HG02623 (cell line): Measurements from ENCODE around the gene MYO1F.
"Not testable (repeated sequence)": the region's sequence is repeated elsewhere in the genome, so short reads cannot be mapped to it uniquely, and the experiment has no call there.

Source experiments
- ATAC-seq: cut with Tn5 transposase; IDR thresholded peaks from one replicate; pipeline ENCODE4 v1.9.1; 2021; ENCODE audit warnings: moderate library complexity; ENCODE audit not compliant: unreplicated experiment

The MYO1F gene

DNA sequence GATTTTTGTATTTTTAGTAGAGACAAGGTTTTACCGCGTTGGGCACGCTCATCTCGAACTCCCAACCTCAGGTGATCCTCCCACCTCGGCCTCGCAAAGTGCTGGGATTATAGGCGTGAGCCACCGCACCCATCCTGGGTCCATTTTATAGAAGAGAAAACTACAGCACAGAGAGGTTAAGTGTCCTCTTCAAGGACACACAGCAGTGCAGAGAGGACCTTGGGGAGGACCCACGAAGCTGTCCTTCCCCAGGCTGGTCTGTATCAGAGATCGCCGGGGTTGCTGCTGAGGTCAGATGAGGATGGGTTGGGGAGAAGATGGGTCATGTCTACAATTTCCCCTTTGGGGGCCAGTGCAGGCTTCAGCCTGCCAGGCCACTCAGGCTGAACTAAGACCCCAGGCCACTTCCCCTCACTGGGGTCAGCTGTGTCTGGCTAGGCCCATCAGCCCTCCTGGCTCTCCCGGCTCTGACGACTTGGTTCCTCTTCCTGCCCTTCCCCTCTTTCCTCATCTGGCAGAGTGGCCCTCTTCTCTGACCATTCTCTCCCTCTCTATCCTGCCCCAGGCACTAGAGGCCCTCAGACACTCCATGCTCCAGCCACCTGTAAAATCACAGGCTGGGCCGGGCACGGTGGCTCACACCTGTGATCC lies 9.6 kb downstream of the MYO1F start:
- no peak for ATAC-seq

DNA sequence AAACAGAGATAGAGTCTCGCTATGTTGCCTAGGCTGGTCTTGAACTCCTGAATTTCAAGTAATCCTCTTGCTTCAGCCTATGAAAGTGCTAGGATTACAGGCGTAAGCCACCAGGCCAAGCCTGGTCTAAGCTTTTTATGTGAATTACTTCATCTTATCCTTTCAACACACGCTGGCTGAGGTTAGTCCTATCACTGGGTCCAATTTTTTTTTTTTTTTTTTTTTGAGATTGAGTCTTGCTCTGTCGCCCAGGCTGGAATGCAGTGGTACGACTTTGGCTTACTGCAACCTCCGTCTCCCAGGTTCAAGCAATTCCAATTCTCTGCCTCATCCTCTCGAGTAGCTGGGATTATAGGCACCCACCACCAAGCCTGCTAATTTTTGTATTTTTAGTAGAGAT lies 10.4 kb downstream of the MYO1F start:
- no peak for ATAC-seq

DNA sequence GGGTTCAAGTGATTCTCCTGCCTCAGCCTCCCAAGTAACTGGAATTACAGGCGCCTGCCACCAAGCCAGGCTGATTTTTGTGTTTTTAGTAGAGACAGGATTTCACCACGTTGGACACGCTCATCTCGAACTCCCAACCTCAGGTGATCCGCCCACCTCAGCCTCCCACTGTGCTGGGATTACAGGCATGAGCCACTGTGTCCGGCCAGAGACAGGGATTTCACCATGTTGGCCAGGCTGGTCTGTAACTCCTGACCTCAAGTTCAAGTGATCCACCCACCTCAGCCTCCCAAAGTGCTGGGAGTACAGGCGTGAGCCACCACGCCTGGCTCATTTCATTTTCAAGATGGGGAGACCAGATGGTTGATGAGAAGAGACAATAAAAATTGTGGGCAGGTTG lies 12.4 kb downstream of the MYO1F start:
- not testable (repeated sequence) for ATAC-seq

DNA sequence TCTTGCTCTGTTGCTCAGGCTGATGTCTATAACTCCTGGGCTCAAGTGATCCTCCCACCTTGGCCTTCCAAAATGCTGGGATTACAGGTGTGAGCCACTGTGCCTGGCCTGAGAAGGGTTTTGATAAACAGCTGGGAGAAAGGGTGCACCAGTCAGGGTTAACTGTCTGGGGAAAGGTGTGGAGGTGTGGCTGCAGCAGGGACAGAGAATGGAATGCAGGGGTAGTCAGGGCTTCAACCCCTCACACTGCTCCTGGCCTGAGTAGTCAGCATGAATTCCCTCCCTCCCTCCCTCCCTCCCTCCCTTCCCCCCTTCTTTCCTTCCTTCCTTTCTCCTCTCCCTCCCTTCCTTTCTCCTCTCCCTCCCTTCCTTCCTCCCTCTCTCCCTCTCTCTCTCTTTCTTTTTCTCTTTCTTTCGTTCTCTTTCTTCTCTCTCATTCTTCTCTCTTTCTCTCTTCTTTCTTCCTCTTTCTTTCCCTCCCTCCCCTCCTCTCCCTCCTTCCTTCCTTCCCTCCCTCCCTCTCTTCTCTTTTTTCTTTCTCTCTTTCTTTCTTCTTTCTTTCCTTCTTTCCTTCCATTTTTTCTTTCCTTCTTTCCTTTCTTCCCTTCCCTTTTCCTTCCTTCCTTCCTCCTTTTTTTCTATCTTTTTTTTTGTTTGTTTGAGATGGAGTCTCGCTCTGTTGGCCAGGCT lies 16.0 kb downstream of the MYO1F start:
- ATAC-seq, result no peak

DNA sequence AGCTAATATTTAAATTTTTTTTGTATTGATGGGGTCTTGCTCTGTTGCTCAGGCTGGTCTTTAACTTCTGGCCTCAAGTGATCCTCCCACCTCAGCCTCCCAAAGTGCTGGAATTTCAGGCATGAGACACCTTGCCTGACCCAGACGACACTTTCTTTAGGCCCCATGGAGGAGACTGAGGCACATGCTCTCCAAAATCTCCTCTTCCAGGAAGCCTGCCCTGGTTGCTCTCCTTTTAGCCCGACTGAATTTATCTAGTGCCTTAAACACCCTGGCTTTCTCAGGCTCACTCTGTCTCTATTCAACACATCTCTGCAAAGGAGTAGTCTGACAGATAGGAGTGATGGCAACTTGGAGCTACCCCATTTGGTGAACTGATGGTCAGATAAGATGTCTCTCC lies 18.9 kb downstream of the MYO1F start:
- ATAC-seq, result no peak

DNA sequence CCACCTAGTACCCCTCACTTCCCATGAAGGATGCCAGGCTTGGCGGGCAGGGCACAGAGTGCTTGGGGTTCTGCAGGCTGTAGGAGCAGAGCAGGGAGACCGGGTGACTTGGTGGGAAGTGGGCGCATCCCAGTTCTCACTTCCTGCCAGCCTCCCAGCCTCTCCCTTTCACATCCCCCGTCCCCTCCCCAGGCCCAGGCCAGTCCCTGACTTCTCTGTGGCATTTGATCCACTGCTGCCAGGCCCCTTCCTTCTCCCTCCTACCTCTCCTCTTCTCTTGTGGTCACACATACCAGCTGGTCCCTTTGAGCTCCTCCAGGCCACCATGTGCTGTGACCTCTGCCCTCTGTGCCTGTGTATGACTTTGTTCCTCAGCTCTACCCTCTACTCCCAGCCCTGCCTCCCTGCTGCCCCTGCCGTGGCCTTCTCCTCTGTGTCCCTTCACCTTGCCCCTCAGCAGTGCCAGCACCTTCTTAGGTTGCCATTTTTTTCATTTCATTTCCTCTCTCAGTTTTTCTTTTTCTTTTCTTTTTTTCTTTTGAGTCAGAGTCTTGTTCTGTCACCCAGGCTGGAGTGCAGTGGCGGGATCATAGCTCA lies 19.5 kb downstream of the MYO1F start:
- no peak for ATAC-seq

DNA sequence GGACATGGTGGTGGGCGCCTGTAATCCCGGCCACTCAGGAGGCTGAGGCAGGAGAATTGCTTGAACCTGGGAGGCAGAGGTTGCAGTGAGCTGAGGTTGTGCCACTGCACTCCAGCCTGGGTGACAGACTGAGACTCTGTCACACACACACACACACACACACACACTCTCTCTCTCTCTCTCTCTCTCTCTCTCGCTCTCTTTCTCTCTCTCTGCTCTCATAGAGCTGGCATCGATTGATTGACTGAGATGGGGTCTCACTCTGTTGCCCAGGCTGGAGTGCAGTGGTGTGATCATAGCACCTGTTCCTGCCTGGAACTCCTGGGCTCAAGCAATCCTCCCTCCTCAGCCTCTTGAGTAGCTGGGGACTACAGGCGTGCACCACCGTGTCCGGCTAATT lies 23.5 kb downstream of the MYO1F start:
- ATAC-seq, result not testable (repeated sequence)

DNA sequence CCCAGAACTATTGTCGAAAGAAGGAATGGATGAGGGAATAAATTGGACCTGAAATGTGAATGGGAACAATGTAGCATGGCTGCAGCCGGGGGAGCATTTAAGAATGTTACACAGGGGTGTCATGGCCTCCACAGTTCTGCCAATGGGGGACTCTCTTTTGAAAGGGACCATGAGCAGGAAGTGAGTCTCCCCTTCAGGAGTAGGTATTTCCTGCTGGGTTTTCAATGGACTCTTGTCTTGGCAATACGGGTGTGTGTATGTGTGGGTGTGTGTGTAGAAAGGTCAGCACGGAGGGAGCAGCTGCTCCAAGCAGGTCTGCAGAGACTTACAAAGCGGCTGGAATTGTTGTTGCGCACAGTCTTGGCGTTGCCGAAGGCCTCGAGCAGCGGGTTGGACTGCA lies 24.4 kb downstream of the MYO1F start:
- ATAC-seq, result no peak

DNA sequence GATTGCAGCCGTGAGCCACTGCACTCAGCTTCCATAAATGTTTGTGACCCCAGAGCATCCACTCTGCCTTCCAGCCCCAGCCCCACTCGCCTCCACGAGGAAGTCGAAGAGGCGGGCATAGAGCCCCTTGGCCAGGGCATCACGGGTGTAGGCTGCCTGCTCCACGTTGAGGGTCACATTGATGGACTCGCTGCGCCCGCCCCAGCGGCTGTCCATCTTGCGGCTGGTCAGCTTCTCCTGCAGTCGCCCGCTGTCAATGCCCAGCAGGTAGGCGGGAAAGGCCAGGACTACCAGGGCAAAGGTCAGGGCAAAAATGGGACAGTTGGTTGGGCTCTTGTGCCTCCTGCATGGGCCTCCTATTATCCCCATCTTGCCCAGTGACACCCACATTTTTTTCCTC lies 27.2 kb downstream of the MYO1F start:
- ATAC-seq, result no peak

DNA sequence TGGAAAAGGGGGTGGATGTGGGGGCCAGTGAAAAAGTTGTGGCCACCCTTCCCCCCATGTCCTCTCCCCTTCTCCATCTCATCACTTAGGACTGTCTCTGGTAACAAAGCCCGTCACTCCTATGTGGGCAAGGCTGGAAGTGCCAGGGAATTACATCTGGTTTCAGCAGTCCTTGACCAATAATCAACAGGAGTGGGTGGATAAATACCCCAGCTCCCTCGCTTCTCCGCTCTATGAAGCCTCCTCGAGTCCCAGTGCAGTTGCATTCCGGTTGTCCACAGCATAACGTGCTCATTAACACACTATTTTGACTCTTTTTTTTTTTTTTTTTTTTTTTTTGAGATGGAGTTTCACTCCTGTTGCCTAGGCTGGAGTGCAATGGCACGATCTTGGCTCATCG lies 31.5 kb downstream of the MYO1F start:
- ATAC-seq, result no peak

DNA sequence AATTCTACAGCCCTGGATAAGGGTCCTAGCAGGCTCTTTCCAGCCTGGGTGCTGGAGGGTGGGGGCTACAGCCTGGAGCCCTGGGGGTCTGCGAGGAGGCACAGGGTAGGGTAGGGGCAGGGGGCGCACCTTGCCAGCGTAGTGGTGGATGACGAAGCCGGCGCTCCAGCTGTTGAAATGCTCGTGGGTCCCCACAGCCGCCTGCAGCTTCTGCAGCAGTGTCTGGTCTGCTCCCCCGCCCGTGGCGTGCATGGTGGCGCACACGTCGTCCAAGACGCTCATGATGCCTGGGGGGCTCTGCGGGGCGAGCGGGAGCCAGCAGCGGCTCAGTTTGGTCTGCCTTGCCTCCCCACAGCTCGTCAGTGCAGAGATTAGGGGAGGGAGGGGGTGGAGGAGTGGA lies 33.1 kb downstream of the MYO1F start:
- no peak for ATAC-seq

DNA sequence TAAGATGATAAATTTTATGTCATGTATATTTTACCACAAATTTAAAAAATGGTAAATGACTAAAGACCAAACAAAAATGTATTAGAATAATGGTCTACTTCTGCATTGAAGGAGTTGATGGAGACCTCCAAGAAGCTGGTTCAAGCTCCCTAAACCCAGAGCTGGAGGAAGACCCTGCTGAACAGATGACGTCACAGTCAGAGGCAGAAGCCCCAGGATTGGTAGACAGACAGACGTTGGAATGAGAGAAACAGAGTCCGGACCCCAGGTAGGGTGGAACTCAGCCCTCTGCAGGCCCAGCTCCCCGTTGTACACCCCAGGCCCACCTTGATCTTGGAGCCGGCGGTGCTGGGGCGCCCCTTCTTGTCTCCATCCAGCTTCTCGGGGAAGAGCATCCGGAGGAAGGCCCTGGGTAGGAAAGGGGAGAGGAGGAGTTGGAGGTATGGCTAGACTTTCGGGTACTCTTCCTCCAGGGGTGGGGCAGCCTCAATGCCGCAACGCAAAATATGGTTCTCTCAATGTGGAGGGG lies 37.6 kb downstream of the MYO1F start:
- no peak for ATAC-seq

DNA sequence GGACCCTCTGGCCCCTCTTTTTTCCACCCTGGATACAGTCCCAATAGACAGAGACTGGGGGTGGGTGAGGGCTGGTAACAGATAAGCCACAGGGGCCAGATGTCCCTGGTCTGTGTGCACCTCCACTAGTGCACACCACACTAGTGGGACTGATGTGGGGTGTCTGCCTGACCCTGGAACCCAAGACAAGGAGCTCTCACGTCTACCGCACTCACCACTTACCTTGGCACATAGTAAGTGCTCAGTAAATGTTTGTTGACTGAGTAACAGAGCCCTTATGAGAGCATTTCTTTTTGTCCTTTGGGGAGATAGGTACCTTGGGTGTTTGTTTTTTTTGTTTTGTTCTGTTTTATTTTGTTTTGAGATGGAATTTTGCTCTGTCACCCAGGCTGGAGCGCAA lies 40.1 kb downstream of the MYO1F start:
- ATAC-seq, result no peak

DNA sequence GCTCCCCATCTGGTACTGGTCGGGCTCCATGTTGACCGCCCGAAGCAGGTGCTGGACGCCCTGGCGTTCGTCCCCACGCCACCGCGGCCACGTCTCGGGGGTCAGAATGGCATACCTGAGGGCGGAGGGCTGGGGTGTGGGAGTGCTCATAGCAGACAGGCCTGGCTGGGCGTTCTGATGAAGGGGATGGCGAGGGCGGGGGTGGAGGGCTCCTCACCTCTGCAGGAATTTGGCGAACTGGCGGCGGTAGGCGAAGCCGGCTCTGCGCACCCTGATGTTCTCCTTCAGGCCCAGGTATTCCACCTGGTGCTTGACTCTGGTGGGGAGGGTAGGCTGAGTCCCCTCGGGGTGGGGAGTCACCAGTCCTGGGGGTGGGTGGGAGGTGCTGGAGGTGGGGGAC lies 41.0 kb downstream of the MYO1F start:
- no peak for ATAC-seq

DNA sequence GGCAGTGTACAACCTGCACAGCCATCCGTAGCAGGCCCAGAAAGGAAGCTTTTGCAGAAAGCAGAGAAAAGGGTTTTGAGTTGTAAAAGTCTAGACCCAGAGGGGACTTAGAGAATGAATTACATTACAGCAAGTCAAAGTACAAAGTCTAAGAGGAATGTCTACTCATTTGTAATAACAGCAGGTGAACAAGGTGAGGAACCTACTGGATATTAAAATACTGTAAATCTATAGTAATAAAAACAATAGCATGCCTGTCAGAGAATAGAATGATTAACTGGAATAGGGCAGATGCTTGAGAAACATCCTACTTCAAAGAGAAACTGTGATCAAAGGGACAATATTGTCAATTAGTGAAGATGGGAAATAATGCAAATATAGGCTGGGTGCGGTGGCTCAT lies 45.0 kb downstream of the MYO1F start:
- no peak for ATAC-seq

DNA sequence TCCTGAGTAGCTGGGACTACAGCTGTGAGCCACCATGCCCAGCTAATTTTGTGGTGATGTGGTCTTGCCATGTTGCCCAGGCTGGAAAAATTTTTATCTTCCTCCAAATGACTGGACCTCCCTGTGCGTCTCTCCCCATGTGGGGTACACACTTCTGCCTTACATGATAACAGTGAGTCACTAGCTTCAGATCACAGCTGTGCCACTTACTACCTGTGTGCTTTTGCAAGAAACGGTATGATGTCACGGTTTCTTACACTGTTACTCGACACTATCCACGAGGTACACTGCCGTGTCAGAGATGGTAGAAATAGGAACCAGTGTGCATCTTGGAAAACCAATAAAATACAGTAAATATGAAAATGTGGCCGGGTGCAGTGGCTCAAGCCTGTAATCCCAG lies 45.8 kb downstream of the MYO1F start:
- ATAC-seq, result no peak

DNA sequence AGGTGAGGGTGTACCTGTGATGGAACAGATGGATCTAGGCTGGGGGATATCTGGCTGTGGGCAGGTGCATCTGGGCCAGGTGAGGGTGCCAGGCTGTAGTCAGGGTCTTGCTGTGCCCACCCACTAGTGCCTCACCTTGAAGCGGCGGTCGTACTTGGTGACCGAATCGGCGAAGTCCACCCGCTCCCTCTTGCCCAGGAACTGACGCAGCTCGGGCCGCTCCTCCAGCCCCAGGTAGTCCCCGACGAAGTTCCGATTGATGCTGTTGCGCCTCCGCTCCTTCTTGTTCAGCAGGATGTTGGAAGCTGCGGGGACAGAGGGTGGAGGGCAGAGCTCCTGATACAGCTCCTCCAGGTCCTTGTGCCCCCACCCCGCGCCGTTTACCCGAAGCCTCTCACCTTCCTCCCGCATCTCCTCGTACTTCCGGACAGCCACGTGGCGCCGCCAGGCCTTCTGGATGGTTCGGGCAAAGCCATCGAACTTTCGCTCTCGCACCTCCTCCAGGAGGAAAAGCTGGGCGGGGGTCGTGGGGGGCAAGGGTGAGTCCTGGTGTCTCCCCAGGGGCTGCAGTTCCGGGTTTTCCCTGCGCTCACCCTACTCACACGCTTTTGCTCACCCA lies 47.1 kb downstream of the MYO1F start:
- no peak for ATAC-seq

DNA sequence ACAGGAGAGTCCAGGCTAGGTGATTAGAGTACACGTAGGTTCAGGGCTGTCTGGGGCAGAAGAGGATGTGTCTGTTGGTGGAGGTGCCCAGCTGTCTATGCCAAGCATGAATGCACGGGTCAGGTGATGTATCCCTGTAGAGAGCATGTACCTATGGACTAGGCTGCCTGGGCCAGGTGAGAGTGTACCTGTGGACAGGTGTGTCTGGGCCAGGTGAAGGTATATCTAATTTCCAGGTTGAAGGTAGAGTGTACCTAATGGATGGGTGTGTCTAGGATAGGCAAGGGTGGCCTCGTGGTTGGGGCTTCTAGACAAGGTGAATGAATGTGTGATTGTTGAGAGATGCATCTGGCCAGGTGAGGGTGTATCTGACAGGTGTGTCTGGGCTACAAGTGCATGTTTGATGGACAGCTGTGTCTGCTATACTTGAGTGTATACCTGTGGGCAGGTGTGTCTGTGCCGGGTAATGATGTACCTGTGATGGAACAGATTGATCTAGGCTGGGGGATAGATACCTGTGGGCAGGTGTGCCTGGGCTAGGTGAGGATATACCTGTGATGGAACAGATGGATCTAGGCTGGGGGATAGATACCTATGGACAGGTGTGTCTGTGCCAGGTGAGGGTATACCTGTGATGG lies 47.8 kb downstream of the MYO1F start:
- no peak for ATAC-seq

DNA sequence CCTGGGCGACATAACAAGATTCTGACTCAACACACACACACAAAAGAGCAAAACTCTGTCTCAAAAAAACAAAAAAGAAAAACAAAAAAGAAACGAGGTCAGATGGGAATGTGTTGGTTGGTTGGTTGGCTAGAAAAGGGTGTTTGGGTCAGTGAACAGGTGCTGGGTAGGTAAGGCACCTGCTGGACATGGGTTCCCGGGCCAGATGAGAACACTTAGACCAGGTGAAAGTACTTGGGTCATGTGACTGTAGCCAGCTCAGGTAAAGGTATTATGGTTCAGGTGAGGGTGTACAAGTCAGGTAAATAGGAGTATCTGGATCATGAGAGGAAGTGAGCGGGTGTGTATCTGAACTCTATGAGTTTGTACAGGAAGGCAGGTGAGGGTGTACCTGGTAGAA lies 48.7 kb downstream of the MYO1F start:
- ATAC-seq, result no peak

DNA sequence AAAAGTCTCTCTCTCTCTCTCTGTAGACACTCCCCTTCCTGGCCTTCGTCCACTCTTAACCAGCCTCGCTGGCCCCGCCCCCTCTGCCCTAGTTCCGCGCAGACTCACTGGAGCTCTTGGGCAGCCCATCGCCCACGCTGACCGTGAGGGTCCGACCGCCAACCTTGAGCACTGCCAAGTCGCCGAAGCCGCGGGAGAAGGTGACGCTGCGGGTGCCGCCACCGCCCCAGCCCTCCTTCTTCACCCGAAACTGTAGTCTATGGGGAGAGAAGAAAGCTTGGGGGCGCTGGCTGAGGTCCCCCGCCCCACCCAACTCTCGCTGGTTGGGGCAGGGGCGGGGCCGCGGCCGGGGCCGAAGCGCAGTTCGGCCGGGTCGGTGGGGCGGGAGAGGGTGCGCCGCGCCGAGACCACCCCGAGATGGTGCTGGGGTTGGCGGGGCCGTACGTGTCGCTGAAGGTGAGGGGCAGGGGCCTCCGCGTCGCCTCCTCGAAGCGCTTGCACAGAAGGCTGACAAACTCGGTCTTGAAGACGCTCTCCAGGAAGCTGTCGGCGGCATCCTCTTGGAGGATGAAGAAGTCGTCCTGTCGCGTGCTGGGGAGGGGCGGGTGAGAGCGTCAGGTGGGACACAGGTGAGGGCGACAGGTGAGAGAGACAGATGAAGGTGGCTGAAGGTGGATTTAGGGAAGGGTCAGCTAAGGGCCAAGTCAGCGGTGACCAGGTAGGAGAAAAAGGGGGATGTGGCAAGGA lies 50.7 kb downstream of the MYO1F start:
- no peak for ATAC-seq

DNA sequence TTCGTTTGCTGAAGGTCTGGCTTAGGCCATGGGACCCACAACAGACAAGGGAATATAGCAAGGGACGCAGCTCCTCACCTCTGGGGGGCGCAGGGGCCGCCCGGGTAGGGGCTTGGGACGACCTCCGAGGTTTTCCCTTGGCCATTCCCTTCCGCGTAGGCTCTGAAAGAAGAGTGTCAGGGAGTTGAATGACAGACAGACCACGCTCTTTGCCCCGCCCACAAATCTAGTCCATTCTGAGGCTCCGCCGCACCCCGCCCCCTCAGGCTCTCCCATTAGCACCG lies 51.9 kb downstream of the MYO1F start:
- ATAC-seq, result no peak
